ENCODE measurements around the gene SERPINB2. TPM values are rescaled to one million over a fixed set of nuclear protein-coding genes. Genes with fewer than 3 reads are reported as not detected.
"Not testable (repeated sequence)": the region's sequence is repeated elsewhere in the genome, so short reads cannot be mapped to it uniquely, and the experiment has no call there.

The SERPINB2 gene
- total RNA-seq, 1 donor from 2014 or later: 33.7 TPM

GRCh38 chr18:63888470-63889190, 1.1 kb downstream of the SERPINB2 start:
- DNase-seq (ENCODE audit: extremely low read depth, low read depth, low spot score): no peak

- no peak for DNase-seq (ENCODE audit: extremely low read depth, low read depth, low spot score)
Observed at GRCh38 chr18:63889626-63890025, 2.1 kb downstream of the SERPINB2 start.

- DNase-seq (ENCODE audit: extremely low read depth, low read depth, low spot score): no peak
Observed at GRCh38 chr18:63890237-63890949, 2.9 kb downstream of the SERPINB2 start.

GRCh38 chr18:63890950-63891304, 3.4 kb downstream of the SERPINB2 start:
- DNase-seq (ENCODE audit: extremely low read depth, low read depth, low spot score): no peak

GRCh38 chr18:63892566-63892965, 5.1 kb downstream of the SERPINB2 start:
- no peak for DNase-seq (ENCODE audit: extremely low read depth, low read depth, low spot score)

- no peak for DNase-seq (ENCODE audit: extremely low read depth, low read depth, low spot score)
Observed at GRCh38 chr18:63894106-63894772, 6.7 kb downstream of the SERPINB2 start.

- DNase-seq (ENCODE audit: extremely low read depth, low read depth, low spot score): no peak
Observed at GRCh38 chr18:63895190-63895589, 7.7 kb downstream of the SERPINB2 start.

GRCh38 chr18:63897072-63897471, 9.6 kb downstream of the SERPINB2 start:
- DNase-seq (ENCODE audit: extremely low read depth, low read depth, low spot score): no peak

- DNase-seq (ENCODE audit: extremely low read depth, low read depth, low spot score): no peak
Observed at GRCh38 chr18:63899206-63899605, 11.7 kb downstream of the SERPINB2 start.

- DNase-seq (ENCODE audit: extremely low read depth, low read depth, low spot score): no peak
Observed at GRCh38 chr18:63903851-63904570, 16.5 kb downstream of the SERPINB2 start.

GRCh38 chr18:63904694-63905093, 17.2 kb downstream of the SERPINB2 start:
- DNase-seq (ENCODE audit: extremely low read depth, low read depth, low spot score): no peak

GRCh38 chr18:63905361-63905760, 17.9 kb downstream of the SERPINB2 start:
- DNase-seq (ENCODE audit: extremely low read depth, low read depth, low spot score): no peak

GRCh38 chr18:63906056-63906455, 18.6 kb downstream of the SERPINB2 start:
- no peak for DNase-seq (ENCODE audit: extremely low read depth, low read depth, low spot score)

GRCh38 chr18:63907664-63908063, 20.2 kb downstream of the SERPINB2 start, which contains the start of gene SERPINB10:
Gene SERPINB10, plus strand, starts transcription at chr18:63907958. Its CDS starts 7,553 bp downstream, at chr18:63915511.
- DNase-seq (ENCODE audit: extremely low read depth, low read depth, low spot score): no peak

GRCh38 chr18:63908858-63909257, 21.4 kb downstream of the SERPINB2 start:
- no peak for DNase-seq (ENCODE audit: extremely low read depth, low read depth, low spot score)

- DNase-seq (ENCODE audit: extremely low read depth, low read depth, low spot score): no peak
Observed at GRCh38 chr18:63909870-63910269, 22.4 kb downstream of the SERPINB2 start.

- DNase-seq (ENCODE audit: extremely low read depth, low read depth, low spot score): no peak
Observed at GRCh38 chr18:63917817-63918216, 30.3 kb downstream of the SERPINB2 start.

- DNase-seq (ENCODE audit: extremely low read depth, low read depth, low spot score): no peak
Observed at GRCh38 chr18:63922049-63922448, 34.5 kb downstream of the SERPINB2 start.

GRCh38 chr18:63924551-63924950, 37.0 kb downstream of the SERPINB2 start:
- no peak for DNase-seq (ENCODE audit: extremely low read depth, low read depth, low spot score)

- DNase-seq (ENCODE audit: extremely low read depth, low read depth, low spot score): no peak
Observed at GRCh38 chr18:63928331-63928730, 40.8 kb downstream of the SERPINB2 start.

GRCh38 chr18:63929369-63929768, 41.9 kb downstream of the SERPINB2 start:
- not testable (repeated sequence) for DNase-seq (ENCODE audit: extremely low read depth, low read depth, low spot score)

All from glomerular endothelial cell (primary cell).